SH-SY5Y (cell line): Measurements from ENCODE around the gene HOXD9.

Experiments used
- GATA2 ChIP-seq: IDR thresholded peaks from 2 replicates; pipeline ENCODE4 v1.6.1; 2011; ENCODE audit warnings: mild to moderate bottlenecking, low read depth, low read length
- GATA3 ChIP-seq: IDR thresholded peaks from 2 replicates; pipeline ENCODE4 v1.6.1; 2011; ENCODE audit warnings: low read depth, mild to moderate bottlenecking, low read length, moderate library complexity

DNA sequence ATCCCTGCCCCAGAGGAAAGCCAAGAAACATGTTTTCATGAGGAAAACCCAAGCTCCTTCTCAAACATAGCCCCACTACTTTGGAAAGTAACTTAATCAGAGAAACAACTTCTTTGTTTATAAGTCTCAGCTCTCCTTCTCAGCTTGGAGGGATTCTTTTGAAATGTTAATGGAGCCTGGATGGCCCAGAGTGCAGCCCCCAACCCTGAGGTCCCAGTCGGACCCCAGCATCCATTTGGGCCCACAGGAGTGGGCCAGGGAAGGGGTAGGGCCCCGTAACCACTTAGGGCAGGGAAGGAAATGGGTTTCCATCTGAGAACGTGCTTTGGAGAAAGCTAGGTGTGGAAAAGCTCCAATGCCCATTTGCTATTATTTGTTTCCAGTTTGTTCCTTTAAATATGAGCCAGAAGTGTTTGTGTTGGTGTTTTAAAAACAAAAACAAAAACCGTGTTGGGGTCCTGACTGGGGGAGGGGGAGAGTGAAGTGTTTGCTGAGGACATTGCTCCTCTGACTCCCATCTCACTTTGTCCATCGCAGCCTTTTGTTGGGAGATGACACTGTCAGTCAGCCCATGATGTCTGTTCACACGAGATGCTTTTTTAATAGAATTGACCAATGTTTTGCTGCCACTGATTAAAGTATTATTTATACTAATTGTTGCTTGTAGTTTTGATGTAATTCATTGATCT lies 33.0 kb downstream of the HOXD9 start:
- TF ChIP-seq GATA3 (no peak), GATA2 (no peak)
